GM21825 (cell line): ENCODE data around the gene RP9.
"Not testable (repeated sequence)": the region's sequence is repeated elsewhere in the genome, so short reads cannot be mapped to it uniquely, and the experiment has no call there.

Experiments used
- ATAC-seq: cut with Tn5 transposase; IDR thresholded peaks from one replicate; pipeline ENCODE4 v1.9.1; 2021; ENCODE audit warnings: mild to moderate bottlenecking, moderate library complexity; ENCODE audit not compliant: unreplicated experiment

RP9 gene

DNA sequence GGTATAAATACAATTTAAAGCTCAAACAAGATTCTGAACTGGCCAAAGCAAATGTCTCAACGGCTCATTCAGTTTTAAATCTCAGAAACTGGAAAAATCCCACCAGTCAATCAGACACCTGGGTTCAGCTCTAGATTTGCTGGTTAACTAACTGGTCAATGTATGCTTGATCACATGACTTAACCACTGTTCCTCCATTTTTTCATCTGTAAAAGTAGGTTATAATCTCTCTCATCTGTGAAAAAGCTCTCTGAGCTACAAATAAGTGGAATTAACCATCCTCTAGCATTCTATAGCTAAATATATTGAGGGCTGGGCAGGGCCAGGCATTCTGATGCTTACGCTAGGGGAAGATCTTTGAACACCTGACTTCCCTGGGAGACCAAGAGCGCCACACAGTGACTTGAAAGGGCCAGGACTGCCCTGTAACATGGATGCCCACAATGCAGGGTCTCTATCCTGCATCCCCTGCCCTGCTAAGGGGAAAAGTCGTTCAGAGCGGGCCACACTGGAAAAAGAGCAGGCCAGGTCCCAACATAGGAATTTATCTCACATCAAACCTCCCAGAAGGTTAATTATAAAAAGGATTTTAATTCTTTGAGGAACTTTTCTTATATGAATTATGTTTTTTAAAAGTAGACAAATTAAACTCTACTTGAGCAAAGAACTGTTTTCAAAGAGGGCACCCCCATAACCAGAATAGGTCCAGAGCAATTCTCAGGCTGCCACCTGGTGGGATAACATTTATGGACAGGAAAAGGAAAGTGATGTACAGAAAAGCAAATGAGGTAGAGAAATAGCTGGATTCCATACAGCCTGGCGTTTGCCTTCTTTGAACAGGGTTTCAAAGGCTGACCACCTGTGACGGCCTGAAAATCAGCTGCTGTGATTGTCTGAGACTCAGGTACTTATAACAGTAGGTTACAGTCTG is 1.8 kb downstream of the RP9 start:
- ATAC-seq, result peak; percentile 33

GRCh38 chr7:33101906-33102305 is 7.3 kb downstream of the RP9 start:
- ATAC-seq, result no peak

GRCh38 chr7:33100770-33101169 is 8.4 kb downstream of the RP9 start:
- ATAC-seq, result no peak

GRCh38 chr7:33099154-33099940 is 9.9 kb downstream of the RP9 start:
- no peak for ATAC-seq

DNA sequence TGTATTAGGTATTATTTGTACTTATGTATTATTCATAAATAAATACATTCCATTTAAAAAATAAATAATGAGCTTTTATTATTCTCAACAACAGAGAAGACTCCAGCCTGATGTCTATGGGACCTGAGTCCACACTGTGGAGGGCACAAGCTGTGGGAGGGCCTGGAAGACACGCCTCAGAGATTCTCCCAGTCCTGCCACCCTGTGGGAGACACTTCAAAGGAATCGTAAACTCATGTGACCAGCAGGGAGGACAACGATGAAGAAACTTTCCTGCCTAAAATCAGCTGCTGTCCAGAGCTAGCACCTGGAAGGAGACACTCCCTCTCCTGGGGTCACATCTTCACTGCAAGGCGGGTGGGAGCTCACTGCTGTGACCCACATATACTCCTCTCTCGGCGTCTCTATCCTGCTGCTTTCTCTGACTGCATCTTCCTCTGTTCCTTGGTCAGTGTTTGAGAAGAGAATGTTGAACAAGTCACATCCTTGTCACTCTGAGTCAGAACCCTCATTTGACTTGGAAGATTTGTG is 14.4 kb downstream of the RP9 start:
- not testable (repeated sequence) for ATAC-seq

DNA sequence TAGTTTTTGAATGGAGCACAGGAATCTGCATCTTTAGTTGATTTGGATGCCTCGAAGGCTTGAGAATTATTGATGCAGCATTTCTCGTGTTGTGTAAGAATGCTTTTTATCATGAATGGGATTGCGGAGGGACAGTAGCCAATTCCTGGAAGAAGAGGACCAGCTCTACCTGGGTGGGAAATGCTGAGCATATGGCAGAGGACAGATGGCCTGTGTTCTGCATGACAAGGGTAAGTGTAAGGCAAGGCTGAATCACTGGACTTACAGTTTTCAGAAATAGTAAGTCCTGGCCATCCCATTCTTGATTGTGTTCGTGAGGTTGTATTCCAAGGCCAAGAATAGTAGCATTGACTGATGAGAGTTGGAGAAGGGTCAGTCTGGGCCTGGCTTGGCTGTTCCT is 15.9 kb downstream of the RP9 start:
- ATAC-seq, result no peak

GRCh38 chr7:33091641-33092191 is 17.5 kb downstream of the RP9 start:
- ATAC-seq, result no peak

DNA sequence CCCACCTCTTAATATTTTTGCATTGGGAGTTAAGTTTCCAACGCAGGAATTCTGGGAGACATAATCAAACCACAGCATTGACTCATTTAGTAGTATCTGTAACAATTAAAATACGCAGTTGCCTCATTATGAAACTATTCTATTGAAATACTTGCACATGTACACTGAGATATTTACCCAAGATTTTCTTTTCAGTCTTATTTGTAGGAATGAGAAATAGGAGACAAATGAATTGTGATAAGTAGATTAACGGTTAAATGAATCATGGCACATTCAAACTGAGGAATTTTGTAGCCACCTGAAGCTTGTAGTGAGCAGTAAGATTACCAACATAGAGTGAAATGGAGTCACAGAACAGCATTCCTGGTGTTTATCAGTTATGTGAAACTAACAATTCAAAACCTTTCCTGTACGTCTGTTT is 18.1 kb downstream of the RP9 start:
- no peak for ATAC-seq

- no peak for ATAC-seq
Measured at GRCh38 chr7:33089142-33089541, 20.1 kb downstream of the RP9 start.

DNA sequence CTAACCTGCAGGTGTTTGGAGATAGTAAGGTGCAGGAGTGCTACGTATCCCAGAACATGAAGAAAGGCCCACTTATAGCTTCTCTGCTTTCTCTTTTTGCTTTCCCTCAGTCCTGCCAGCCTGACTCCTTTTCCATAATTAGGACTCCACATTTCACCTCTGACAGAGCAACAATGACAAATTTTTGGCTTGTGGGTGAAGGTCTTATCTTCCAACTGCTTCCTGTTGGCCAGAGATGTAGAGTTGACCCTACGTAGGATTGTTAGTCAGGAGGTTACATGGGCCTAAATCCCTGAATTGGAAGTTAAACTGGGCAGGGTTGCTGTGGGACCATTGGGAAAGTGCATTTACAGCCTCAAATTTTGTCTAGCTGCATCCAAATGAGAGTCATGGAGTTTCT is 21.3 kb downstream of the RP9 start:
- ATAC-seq, result no peak

- no peak for ATAC-seq
Measured at GRCh38 chr7:33087356-33087755, 21.8 kb downstream of the RP9 start.

- no peak for ATAC-seq
Measured at GRCh38 chr7:33079763-33080690, 29.2 kb downstream of the RP9 start.

DNA sequence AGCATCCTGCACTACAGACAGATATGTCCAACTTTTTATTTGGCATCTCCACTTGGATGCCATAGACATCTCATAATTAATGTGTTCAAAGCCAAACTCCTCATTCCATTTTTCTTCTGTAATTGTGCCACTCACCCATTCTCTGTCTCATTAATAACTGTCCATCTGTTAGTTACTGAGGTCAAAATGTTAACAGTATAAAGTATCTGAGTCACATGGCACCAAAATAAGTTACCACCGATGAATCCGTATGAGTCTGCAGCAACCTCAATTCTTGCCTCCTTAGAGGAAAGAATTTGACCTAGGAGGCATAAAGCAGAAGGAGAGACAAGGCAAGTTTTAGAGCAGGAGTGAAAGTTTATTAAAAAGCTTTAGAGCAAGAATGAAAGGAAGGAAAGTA is 30.1 kb downstream of the RP9 start:
- no peak for ATAC-seq

DNA sequence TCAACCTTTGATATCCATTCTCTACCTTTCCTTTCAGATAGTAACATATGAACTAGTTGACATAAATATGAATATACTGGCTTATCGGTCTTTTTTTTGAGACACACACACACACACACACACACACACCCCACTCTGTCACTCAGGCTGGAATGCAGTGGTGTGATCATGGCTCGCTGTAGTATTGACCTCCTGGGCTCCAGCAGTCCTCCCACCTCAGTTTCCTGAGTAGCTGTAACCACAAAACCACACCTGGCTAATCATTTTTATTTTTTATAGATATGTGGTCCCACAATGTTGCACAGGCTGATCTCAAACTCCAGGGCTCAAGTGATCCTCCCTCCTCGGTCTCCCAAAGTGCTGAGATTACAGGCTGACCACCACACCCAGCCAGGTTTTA is 32.5 kb downstream of the RP9 start:
- peak; percentile 72 for ATAC-seq

DNA sequence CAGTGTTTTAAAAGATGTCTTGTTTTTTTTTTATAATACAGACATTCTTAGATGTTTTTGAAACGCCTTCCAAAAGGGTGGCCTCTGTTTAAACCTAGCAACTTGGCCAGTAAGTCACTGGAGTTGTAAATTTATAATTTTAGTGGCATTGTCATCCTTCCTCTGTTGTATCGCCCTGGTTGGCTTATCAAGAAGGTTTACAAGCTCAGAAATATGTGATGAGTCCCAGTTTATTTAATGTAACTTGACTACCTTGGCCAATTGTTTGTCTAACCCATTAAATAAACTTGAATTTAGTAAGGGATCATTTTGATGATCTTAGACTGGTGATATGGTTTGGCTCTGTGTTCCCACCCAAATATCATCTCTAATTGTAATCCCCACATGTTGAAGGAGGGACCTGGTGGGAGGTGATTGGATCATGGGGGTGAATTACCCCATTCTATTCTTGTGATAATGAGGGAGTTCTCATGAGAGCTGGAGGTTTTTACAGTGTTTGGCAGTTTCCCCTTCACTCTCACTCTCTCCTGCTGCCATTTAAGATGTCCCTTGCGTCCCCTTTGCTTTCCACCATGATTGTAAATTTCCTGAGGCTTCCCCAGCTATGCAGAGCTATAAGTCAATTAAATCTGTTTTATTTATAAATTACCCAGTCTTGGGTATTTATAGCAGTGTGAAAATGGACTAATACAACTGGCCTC is 33.2 kb downstream of the RP9 start:
- no peak for ATAC-seq

DNA sequence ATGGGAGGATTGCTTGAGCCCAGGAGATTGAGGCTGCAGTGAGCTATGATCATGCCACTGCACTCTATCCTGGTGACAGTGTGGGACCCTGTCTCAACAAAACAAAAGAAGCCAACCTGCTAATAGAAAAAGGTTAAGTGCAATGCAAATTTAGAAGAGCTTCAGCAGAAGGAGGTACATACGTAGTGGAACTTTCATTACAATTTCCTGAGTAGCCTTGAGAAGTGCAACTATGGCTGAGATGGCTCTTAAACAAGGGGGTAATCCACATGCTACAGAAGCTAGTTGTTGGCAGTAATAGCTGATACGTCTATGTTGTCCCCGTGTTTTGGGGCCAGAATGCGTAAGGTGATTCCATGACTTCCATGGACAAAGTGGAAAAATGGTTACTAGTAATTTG is 36.0 kb downstream of the RP9 start:
- ATAC-seq, result no peak

- no peak for ATAC-seq
Measured at GRCh38 chr7:33072471-33072870, 36.7 kb downstream of the RP9 start.

- no peak for ATAC-seq
Measured at GRCh38 chr7:33070831-33071230, 38.4 kb downstream of the RP9 start.

DNA sequence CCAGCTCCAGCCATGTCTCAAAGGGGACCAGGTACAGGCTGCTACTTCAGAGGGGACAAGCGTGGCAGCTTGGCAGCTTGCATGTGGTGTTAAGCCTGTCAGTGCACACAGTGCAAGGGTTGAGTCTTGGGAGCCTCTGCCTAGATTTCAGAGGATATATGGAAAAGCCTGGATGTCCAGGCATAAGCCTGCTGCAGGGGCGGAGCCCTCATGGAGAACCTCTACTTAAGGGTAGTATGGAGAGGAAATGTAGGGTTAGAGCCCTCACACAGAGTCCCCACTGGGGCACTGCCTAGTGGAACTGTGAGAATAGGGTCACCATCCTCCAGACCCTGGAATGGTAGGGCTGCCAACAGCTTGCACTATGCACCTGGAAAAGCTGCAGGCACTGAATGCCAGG is 38.9 kb downstream of the RP9 start:
- no peak for ATAC-seq

DNA sequence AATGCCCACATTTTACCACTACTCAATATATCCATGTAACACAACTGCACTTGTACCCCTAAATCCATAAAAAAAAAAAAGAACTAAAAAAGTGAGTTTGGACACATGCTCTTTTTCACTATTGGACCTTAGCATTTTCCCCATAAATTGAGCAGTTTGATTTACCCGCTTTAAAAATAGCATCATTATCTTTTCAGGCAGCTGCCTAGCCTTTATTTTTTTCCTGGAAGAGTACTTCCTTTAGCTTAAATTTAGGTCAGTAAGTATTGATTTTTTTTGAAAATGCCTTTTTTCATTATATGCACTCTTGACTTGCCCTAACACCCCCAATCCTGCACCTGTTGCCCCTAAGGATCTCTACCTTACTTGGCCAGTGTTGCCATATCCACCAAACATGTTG is 41.3 kb downstream of the RP9 start:
- no peak for ATAC-seq
